ENCODE data around the gene BANK1.

- TF ChIP-seq CTCF (IDR thresholded peaks at IDR 0.05) (no peak), ZFX (IDR thresholded peaks at IDR 0.05; ENCODE audit: borderline replicate concordance) (no peak)
These were observed 35.4 kb downstream of the BANK1 start for GRCh38 chr4:101825953-101826352.

Data from 22Rv1 (cell line).